Measurements from ENCODE around the gene FREY1. TPM values are rescaled to one million over a fixed set of nuclear protein-coding genes. Genes with fewer than 3 reads are reported as not detected.
A peak's percentile ranks its signal among the peaks of the same experiment; 100 is the strongest.

The FREY1 gene
- total RNA-seq, 3 donors from 2014 or later: 0.48 to 3.2 (median 0.98) TPM

DNA sequence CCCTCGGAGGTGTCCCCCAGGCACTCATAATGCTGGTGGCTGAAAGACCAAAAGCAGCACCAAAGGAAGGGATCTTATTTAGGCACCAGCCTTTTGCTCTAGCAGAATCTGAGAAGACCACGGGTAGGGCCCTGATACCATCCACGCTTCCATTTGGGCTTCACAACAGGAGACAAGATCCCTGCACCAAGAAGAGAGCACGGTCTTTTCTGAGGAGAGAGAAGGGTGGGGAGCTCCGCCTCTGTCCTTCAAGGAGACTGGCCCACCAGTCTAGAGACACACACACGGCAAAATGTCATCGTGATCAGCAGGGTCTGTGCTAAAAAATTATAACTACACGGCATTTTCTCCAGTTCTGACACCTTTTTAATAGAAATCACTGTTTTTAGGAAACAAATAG, 25.1 kb upstream of the FREY1 start:
- TF ChIP-seq POLR2AphosphoS5 (IDR thresholded peaks at IDR 0.05) (no peak), POLR2A (IDR thresholded peaks at IDR 0.05) (no peak)
- TF ChIP-seq, protein P1, sequence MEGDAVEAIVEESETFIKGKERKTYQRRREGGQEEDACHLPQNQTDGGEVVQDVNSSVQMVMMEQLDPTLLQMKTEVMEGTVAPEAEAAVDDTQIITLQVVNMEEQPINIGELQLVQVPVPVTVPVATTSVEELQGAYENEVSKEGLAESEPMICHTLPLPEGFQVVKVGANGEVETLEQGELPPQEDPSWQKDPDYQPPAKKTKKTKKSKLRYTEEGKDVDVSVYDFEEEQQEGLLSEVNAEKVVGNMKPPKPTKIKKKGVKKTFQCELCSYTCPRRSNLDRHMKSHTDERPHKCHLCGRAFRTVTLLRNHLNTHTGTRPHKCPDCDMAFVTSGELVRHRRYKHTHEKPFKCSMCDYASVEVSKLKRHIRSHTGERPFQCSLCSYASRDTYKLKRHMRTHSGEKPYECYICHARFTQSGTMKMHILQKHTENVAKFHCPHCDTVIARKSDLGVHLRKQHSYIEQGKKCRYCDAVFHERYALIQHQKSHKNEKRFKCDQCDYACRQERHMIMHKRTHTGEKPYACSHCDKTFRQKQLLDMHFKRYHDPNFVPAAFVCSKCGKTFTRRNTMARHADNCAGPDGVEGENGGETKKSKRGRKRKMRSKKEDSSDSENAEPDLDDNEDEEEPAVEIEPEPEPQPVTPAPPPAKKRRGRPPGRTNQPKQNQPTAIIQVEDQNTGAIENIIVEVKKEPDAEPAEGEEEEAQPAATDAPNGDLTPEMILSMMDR (IDR thresholded peaks at IDR 0.05): no peak
- H3K4me1 ChIP-seq: peaks cover 0 to 15% of the 10 kb centered on the region in 2 donors
- H3K27me3 ChIP-seq: no peaks in the 10 kb centered on the region
- H3K27ac ChIP-seq: peak overlapping the region; percentile 77 to 88
- intact Hi-C loops (cut with DNase I; ENCODE audit: low total_unique reads): no loop called here
- H3K36me3 ChIP-seq: no peaks in the 10 kb centered on the region
- no peak for DNase-seq (ENCODE audit: low spot score in 2 of 2)
- peak overlapping the region in 1 of 3 donors; percentile 21 for H3K4me3 ChIP-seq
- H3K9me3 ChIP-seq: no peaks in the 10 kb centered on the region

GRCh38 chr11:45931739-45932138, 24.7 kb upstream of the FREY1 start:
- H3K27me3 ChIP-seq: no peaks in the 10 kb centered on the region
- TF ChIP-seq POLR2A (IDR thresholded peaks at IDR 0.05): no peak
- intact Hi-C loops (cut with DNase I; ENCODE audit: low total_unique reads): no loop called here
- H3K36me3 ChIP-seq: no peaks in the 10 kb centered on the region
- H3K4me3 ChIP-seq: peak overlapping the region in 1 of 3 donors; percentile 21
- H3K4me1 ChIP-seq: peaks cover 0 to 15% of the 10 kb centered on the region in 2 donors
- no peak for DNase-seq (ENCODE audit: low spot score in 2 of 2)
- peak overlapping the region; percentile 77 to 88 for H3K27ac ChIP-seq
- H3K9me3 ChIP-seq: no peaks in the 10 kb centered on the region

DNA sequence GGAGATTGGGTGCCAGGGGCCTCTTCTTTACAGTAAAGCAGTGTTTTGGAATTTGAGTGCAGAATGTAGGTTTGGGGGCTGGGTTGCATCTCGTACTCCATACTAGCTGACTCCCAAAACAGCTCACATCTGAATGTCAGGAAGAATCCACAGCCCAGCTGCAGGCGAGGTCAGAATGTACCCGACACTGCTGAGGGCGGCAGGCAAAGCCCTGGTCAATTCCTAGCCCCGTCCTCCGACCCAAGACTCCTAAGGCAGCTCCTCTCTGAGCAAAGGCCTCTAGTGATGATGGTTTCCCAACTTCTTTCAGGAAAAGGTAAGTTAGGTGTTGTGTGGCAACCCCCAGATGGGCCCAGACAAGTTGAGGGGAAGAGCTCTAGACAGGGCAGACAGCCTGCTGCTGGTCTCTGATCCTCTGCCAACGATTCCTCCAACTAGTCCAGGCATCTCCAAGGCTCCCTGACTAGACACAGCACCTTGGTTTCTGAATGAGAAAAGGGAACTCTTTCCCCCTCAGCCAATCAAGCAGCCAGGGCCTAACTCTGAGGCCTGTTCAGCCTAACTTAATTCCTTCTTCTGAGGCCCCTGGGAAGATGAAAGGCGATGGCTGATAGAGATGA, 24.0 kb upstream of the FREY1 start:
- H3K27ac ChIP-seq: peak overlapping the region; percentile 77 to 88
- H3K4me1 ChIP-seq: peaks cover 0 to 15% of the 10 kb centered on the region in 2 donors
- no peaks in the 10 kb centered on the region for H3K36me3 ChIP-seq
- peak in 1 of 2 donors; percentile 78 for DNase-seq (ENCODE audit: low spot score in 2 of 2)
- H3K9me3 ChIP-seq: no peaks in the 10 kb centered on the region
- intact Hi-C loops (cut with DNase I; ENCODE audit: low total_unique reads): no loop called here
- peak overlapping the region in 1 of 3 donors; percentile 2 for H3K4me3 ChIP-seq
- no peaks in the 10 kb centered on the region for H3K27me3 ChIP-seq
- no peak for TF ChIP-seq POLR2AphosphoS5 (IDR thresholded peaks at IDR 0.05)
- TF ChIP-seq POLR2A (IDR thresholded peaks at IDR 0.05): no peak
- TF ChIP-seq, protein P1 (IDR thresholded peaks at IDR 0.05): no peak

GRCh38 chr11:45930031-45930794, 23.1 kb upstream of the FREY1 start:
- intact Hi-C loops (cut with DNase I; ENCODE audit: low total_unique reads): no loop called here
- Histone ChIP-seq H3K4me3 (peak overlapping the region in 1 of 3 donors; percentile 2), H3K9me3 (no peaks in the 10 kb centered on the region), H3K27me3 (no peaks in the 10 kb centered on the region), H3K27ac (peak overlapping the region; percentile 77 to 88), H3K4me1 (peaks cover 0 to 15% of the 10 kb centered on the region in 2 donors), H3K36me3 (no peaks in the 10 kb centered on the region)
- TF ChIP-seq, protein P1 (IDR thresholded peaks at IDR 0.05): no peak
- no peak for DNase-seq (ENCODE audit: low spot score in 2 of 2)

DNA sequence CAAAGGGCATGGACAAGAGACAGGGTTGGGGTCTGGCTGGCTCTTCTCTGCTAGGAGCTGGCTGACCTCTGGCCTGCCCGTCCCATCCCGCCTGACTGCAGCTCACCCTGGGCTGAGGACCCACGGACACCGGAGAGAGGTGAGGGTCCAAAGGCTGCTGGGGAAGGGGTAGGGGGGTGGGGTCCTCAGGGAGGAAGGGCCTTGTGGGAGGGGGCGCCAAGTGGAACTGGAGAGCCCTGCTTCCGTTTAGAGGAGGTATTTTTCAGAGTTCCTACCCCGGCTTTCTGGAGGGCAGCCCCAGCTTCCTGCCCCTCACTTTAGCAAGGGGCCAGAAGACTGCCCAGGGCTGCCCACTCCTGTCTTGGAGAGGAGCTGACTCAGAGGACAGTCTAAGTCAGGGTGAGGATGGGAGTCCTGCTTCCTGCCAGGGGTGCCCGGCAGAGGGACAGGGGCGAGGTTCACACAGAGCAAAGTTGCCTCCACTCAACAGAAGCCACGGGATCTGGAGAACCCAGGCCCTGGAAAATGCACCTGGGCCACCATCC, 22.5 kb upstream of the FREY1 start:
- TF ChIP-seq POLR2AphosphoS5 (IDR thresholded peaks at IDR 0.05): no peak
- TF ChIP-seq POLR2A (IDR thresholded peaks at IDR 0.05): no peak
- TF ChIP-seq, protein P1 (IDR thresholded peaks at IDR 0.05): no peak
- Histone ChIP-seq H3K4me3 (no peak overlapping the region), H3K27me3 (no peaks in the 10 kb centered on the region), H3K4me1 (peaks cover 0 to 15% of the 10 kb centered on the region in 2 donors), H3K36me3 (no peaks in the 10 kb centered on the region), H3K9me3 (no peaks in the 10 kb centered on the region), H3K27ac (peak overlapping the region; percentile 77 to 88)
- intact Hi-C loops (cut with DNase I; ENCODE audit: low total_unique reads): no loop called here
- DNase-seq (ENCODE audit: low spot score in 2 of 2): no peak
